RWPE1 (cell line): ENCODE measurements around the gene BLTP3B.

Experiments
- CTCF ChIA-PET: fragments of 350-600 bp; sonication (Branson Sonifier 250); formaldehyde crosslinking; extraction: SDS; loops from one replicate; lab custom pipeline; 2021; lab: Yijun Ruan, JAX
- POLR2A ChIA-PET: fragments of 400-600 bp; formaldehyde crosslinking; extraction: SDS; loops from one replicate; lab custom pipeline; 2020; ENCODE audit warnings: antibody characterized with exemption; ENCODE audit not compliant: low non-redundant PET; lab: Yijun Ruan, JAX
- DNase-seq: peaks from one replicate; pipeline ENCODE4 v3.0.0; 2012; ENCODE audit warnings: low spot score
- H3K27ac ChIP-seq: fragments of 450-650 bp; 2 replicates; pipeline ENCODE4 v1.5.1; 2017
- CTCF ChIP-seq: fragments of 450-650 bp; conservative IDR thresholded peaks from 2 replicates; pipeline ENCODE4 v1.5.1; 2017; ENCODE audit warnings: low read depth, mild to moderate bottlenecking

BLTP3B gene

DNA sequence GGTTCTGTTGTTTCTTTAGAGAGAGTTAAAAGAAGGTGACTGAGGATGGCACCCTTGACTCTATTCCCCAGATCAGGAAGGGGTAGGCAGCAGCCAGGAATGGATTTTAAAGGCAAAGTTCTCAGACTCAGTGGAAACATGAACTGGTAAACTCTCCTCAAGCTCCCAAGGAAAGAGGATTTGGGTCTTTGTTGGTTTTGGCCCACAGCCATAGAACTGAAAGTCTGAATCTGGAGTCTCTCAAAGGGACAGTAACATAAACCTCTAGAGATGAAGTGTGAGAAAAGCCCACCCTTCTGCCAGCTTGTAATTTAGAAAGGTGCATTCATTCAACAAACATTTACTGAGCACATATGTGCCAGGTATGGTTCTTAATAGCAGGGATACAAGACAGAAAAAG is 28.6 kb upstream of the BLTP3B start:
- DNase-seq: no peak
- POLR2A ChIA-PET: no interaction called here
- TF ChIP-seq CTCF: no peak
- H3K27ac ChIP-seq: no peak overlapping the region
- CTCF ChIA-PET: no interaction called here

DNA sequence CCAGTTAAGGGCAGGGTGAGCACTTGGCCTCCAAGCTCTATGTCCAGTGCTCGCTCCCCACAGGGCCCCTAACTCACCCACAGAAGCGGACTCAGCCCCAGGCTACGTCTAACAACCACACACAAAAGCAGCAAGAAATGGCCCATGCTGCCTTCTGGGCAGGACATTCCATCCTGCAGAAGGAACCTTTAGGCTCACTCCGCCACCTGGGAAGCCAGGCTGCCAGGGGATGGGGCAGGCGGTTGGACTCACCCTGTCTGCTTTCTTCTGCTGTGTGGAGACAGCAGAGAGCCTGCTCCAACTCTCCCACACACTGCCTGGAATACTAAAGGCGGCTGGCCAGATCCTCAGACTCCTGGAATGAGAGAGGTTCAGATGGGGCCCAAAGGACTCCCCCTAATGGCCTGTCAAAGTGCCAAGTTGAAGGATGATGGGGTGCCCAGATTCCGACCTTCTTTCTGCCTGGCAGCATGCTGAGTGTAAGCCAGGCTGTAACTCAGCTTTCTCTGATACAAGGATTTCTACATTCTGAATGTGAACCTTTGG is 27.7 kb upstream of the BLTP3B start:
- POLR2A ChIA-PET: no interaction called here
- TF ChIP-seq CTCF: no peak
- H3K27ac ChIP-seq: no peak overlapping the region
- CTCF ChIA-PET: no interaction called here
- no peak for DNase-seq

- POLR2A ChIA-PET: no interaction called here
- CTCF ChIA-PET: no interaction called here
- no peak for TF ChIP-seq CTCF
- H3K27ac ChIP-seq: no peak overlapping the region
- DNase-seq: no peak
These were observed 26.7 kb upstream of the BLTP3B start for GRCh38 chr12:100169345-100169744.

DNA sequence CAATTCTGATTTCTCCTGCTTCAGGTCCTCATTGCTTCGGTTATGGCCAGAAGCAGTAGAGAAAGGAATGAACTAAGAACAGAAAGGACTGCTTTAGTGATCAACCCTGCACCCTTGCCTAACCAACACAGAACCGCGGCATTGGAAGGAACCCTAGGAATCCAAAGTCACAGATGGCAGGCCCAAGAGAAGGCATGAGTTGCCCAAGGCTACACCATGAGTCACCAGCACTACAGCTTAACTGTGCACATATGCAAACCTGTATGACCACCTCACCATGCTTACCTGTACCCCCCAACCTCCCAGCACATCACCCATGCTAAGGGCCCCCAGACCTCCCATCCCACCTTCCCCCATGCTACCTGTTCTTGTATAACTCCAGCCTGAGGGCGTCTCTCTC is 25.9 kb upstream of the BLTP3B start:
- ChIA-PET POLR2A (no interaction called here), CTCF (no interaction called here)
- H3K27ac ChIP-seq: no peak overlapping the region
- no peak for TF ChIP-seq CTCF
- peak; percentile 14 for DNase-seq

- no peak overlapping the region for H3K27ac ChIP-seq
- no peak for TF ChIP-seq CTCF
- DNase-seq: no peak
- CTCF ChIA-PET: no interaction called here
- POLR2A ChIA-PET: no interaction called here
These were observed 23.6 kb upstream of the BLTP3B start for GRCh38 chr12:100166232-100166631.

DNA sequence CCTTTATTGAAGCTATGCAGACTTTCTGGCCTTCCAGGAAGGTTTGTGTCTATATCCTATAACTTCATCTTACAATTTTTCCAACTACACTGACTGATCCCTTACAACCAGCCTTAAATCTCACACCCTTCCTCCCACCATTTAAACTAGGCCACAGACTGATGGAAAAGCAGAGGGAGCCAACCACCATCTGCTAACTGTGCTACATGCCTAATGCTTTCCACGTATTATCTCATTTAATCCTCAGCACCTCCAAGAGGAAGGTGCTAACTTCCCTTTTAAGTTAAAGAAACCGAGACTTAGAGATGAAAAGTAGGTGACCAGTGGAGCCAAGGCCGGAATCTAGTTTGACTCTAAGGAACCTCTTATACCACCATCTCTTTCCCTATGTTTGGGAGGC is 22.7 kb upstream of the BLTP3B start:
- ChIA-PET POLR2A (no interaction called here), CTCF (interaction anchor here (0.7 kb wide), 1 partner anchor 374 kb away, joined by 3 read pairs; no protein-coding TSS in a partner anchor)
- no peak for DNase-seq
- no peak for TF ChIP-seq CTCF
- H3K27ac ChIP-seq: no peak overlapping the region
